Keratinocyte (primary cell): Measurements from ENCODE around the gene SUGCT.

Source experiments
- CTCF ChIP-seq, 3 experiments: IDR thresholded peaks in 1 of 3; conservative IDR thresholded peaks in 1 of 3; optimal IDR thresholded peaks in 1 of 3; 2 replicates in 2 of 3; 3 replicates in 1 of 3; pipeline versions ENCODE3 to v1.5.1; 2011; ENCODE audit warnings: low read length in 3 of 3, mild to moderate bottlenecking in 3 of 3, moderate library complexity in 2 of 3, control low read depth in 1 of 3, inconsistent platforms in 1 of 3; ENCODE audit not compliant: insufficient read depth in 2 of 3; ENCODE audit errors: extremely low read depth in 1 of 3
- EZH2 ChIP-seq: IDR thresholded peaks from one replicate; pipeline ENCODE4 v1.6.1; 2012; ENCODE audit warnings: inconsistent platforms, mild to moderate bottlenecking, low read length, moderate library complexity

- no peak for TF ChIP-seq CTCF (optimal IDR thresholded peaks at IDR 0.05 in 1 of 3, IDR thresholded peaks at IDR 0.05 in 1 of 3, conservative IDR thresholded peaks at IDR 0.05 in 1 of 3; ENCODE audit: extremely low read depth in 1 of 3, insufficient read depth in 2 of 3, low read length in 3 of 3)
- TF ChIP-seq EZH2: no peak
These were observed 293.6 kb downstream of the SUGCT start for GRCh38 chr7:40428421-40428820.
